COR-L47 (cell line): ENCODE measurements around the gene SDCBP2.
"Not testable (repeated sequence)": the region's sequence is repeated elsewhere in the genome, so short reads cannot be mapped to it uniquely, and the experiment has no call there.

ENCODE experiments used
- DNase-seq: peaks from one replicate; lab custom pipeline; 2025; lab: John Stamatoyannopoulos, UW

Gene SDCBP2

GRCh38 chr20:1360094-1360846, 31.3 kb upstream of the SDCBP2 start:
- no peak for DNase-seq

GRCh38 chr20:1357921-1358671, 29.2 kb upstream of the SDCBP2 start:
- no peak for DNase-seq

- DNase-seq = no peak
Observed at GRCh38 chr20:1353956-1354355, 25.0 kb upstream of the SDCBP2 start.

GRCh38 chr20:1346315-1346969, 17.5 kb upstream of the SDCBP2 start:
- no peak for DNase-seq

- DNase-seq = no peak
Observed at GRCh38 chr20:1345756-1346093, 16.8 kb upstream of the SDCBP2 start.

- DNase-seq = no peak
Observed at GRCh38 chr20:1345030-1345755, 16.3 kb upstream of the SDCBP2 start.

GRCh38 chr20:1343446-1344124, 14.6 kb upstream of the SDCBP2 start:
- not testable (repeated sequence) for DNase-seq

- no peak for DNase-seq
Observed at GRCh38 chr20:1341561-1342265, 12.8 kb upstream of the SDCBP2 start.

GRCh38 chr20:1338801-1339200, 9.9 kb upstream of the SDCBP2 start:
- no peak for DNase-seq

GRCh38 chr20:1338096-1338495, 9.2 kb upstream of the SDCBP2 start:
- no peak for DNase-seq

- DNase-seq = no peak
Observed at GRCh38 chr20:1337441-1337840, 8.5 kb upstream of the SDCBP2 start.

GRCh38 chr20:1336699-1337367, 7.9 kb upstream of the SDCBP2 start:
- peak; percentile 46 for DNase-seq

- DNase-seq = no peak
Observed at GRCh38 chr20:1335961-1336698, 7.2 kb upstream of the SDCBP2 start.

- no peak for DNase-seq
Observed at GRCh38 chr20:1334761-1335160, 5.8 kb upstream of the SDCBP2 start.

- no peak for DNase-seq
Observed at GRCh38 chr20:1334370-1334731, 5.4 kb upstream of the SDCBP2 start.

- DNase-seq = no peak
Observed at GRCh38 chr20:1333462-1334369, 4.8 kb upstream of the SDCBP2 start.

- no peak for DNase-seq
Observed at GRCh38 chr20:1332749-1333300, 3.9 kb upstream of the SDCBP2 start.

- no peak for DNase-seq
Observed at GRCh38 chr20:1331801-1332453, 3.0 kb upstream of the SDCBP2 start.
